Ramos (cell line): ENCODE measurements around the gene AKAP6.

Source experiments
- in situ Hi-C: fragments of 300-500 bp; cut with MboI; formaldehyde crosslinking; loops from one replicate; pipeline ENCODE4 v1.14.3; 2022; ENCODE audit warnings: low sequenced_read_pairs; ENCODE audit not compliant: unreplicated experiment

Gene AKAP6, protein sequence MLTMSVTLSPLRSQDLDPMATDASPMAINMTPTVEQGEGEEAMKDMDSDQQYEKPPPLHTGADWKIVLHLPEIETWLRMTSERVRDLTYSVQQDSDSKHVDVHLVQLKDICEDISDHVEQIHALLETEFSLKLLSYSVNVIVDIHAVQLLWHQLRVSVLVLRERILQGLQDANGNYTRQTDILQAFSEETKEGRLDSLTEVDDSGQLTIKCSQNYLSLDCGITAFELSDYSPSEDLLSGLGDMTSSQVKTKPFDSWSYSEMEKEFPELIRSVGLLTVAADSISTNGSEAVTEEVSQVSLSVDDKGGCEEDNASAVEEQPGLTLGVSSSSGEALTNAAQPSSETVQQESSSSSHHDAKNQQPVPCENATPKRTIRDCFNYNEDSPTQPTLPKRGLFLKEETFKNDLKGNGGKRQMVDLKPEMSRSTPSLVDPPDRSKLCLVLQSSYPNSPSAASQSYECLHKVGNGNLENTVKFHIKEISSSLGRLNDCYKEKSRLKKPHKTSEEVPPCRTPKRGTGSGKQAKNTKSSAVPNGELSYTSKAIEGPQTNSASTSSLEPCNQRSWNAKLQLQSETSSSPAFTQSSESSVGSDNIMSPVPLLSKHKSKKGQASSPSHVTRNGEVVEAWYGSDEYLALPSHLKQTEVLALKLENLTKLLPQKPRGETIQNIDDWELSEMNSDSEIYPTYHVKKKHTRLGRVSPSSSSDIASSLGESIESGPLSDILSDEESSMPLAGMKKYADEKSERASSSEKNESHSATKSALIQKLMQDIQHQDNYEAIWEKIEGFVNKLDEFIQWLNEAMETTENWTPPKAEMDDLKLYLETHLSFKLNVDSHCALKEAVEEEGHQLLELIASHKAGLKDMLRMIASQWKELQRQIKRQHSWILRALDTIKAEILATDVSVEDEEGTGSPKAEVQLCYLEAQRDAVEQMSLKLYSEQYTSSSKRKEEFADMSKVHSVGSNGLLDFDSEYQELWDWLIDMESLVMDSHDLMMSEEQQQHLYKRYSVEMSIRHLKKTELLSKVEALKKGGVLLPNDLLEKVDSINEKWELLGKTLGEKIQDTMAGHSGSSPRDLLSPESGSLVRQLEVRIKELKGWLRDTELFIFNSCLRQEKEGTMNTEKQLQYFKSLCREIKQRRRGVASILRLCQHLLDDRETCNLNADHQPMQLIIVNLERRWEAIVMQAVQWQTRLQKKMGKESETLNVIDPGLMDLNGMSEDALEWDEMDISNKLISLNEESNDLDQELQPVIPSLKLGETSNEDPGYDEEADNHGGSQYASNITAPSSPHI (N-terminal part only)

DNA sequence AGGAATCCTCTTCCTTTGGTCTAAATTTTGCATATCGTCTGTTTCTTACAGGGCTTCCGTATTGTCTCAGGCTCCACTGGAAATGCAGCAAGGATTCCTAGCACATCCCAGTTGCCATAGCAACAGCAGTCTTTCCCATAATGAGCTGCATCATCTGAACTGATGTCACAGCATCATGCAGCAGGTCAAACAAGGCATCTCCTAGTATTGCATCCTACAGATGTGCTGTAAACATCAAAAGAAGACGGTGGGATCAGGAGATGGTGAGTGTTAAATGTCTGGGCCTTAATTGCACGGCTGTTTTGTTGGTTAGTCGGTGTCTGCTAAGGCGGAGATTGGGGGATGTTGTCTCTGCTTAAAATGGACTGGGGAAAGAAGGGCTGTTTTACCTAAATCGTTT, at the start of gene AKAP6:
Gene AKAP6 (plus strand): TSS at position 153 of the 400 bp plus-strand sequence. CDS start 104,196 bp downstream, outside the sequence.
- in situ Hi-C loops = no loop called here

- in situ Hi-C loops = no loop called here
Measured at GRCh38 chr14:32286602-32287001, 42.5 kb upstream of the AKAP6 start.

DNA sequence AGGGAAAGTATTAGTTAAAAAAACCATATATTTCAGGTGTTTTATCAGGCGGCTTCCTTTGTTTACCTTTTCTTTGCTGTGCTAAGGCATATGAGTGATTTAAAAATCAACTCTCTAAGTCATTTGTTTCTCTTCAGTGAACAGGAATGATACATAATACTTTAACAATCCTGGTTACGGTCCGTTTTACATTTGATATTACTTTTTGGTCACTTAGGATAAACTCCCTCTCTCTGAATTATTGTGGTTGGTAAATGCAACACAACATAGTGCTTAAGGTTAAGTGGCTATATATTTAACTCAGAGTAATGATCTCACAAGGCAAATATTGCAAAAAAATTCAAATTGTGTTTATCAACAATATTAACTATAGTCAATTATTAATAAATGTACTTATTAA, 32.7 kb upstream of the AKAP6 start:
- in situ Hi-C loops = no loop called here

- in situ Hi-C loops = no loop called here
Measured at GRCh38 chr14:32298346-32298745, 30.8 kb upstream of the AKAP6 start.

DNA sequence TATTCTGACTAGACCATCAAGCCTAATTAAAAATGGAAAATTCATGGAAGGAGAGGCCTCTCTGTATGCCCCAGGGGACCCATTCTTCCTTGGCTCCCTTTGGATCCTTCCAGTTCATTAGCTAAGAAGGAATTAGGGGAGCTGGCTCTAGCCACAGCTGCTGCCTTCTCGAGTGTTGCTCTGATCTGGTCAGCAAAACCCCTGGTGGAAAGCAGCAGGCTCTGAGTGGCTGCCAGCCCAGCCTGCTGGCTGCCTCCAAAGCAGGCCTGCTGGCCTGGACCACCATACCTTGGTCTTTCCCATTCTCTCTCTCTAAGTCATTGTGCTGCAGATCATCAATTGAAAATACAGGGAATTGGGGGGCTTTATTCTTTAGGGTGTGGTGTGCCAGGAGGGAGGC, 29.0 kb upstream of the AKAP6 start:
- in situ Hi-C loops = no loop called here

DNA sequence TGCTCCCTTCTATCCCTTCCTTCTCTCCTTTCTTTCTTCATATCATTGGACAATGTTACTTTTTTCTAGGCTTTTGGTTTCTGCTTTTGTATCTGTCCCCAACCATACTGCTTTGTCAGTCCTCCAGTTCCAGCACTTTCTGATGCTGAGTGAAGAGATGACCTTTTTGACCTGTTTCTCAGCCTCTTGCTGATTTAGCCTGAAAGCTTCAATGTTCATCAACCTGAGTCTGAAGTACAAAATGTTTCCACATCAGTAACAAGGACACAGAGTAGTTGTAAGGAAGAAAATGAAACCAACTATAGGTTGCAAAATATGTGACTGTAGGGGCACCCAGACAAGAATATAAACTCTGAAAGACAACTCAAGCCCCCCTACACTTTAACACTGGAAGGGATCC, 25.2 kb upstream of the AKAP6 start:
- in situ Hi-C loops = no loop called here

DNA sequence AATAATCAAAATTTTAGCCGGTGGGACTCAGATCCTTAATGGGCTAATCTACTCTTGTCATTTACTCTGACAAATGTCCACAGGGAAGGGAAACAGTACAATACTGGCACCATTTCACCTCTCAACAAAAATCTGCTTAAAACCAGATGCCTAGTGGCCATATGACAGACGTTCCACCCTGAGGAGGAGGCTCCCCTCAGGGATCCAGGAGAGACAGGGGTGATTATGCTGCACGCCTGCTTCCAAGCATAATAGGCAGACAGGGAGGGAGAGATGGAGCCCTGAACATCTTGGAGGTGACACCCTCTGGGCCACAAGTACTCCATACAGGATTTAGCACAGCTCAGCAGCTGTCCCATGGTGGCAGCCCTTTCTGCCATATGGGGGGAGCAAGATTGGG, 24.8 kb upstream of the AKAP6 start:
- in situ Hi-C loops = no loop called here

- in situ Hi-C loops = no loop called here
Measured at GRCh38 chr14:32306549-32306948, 22.5 kb upstream of the AKAP6 start.

GRCh38 chr14:32307881-32308582, 21.1 kb upstream of the AKAP6 start:
- in situ Hi-C loops = no loop called here

GRCh38 chr14:32310876-32311275, 18.2 kb upstream of the AKAP6 start:
- in situ Hi-C loops = no loop called here

GRCh38 chr14:32311294-32312009, 17.6 kb upstream of the AKAP6 start:
- in situ Hi-C loops = no loop called here

DNA sequence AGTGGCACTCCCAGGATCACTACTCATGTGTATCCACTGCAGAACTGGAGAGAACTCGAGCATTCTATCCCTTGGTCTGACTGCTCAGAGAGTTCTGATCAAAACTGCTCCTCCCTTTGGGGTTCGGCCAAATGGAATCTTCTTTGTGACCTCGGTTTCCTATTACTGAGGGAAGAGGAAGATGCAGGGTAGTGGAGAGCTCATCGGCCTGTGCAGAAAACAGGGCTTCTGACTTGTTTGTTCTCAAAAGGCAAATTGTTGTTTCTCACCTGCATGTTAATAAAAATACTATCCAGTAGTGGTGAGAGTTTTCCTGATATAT, 17.1 kb upstream of the AKAP6 start:
- in situ Hi-C loops = no loop called here

DNA sequence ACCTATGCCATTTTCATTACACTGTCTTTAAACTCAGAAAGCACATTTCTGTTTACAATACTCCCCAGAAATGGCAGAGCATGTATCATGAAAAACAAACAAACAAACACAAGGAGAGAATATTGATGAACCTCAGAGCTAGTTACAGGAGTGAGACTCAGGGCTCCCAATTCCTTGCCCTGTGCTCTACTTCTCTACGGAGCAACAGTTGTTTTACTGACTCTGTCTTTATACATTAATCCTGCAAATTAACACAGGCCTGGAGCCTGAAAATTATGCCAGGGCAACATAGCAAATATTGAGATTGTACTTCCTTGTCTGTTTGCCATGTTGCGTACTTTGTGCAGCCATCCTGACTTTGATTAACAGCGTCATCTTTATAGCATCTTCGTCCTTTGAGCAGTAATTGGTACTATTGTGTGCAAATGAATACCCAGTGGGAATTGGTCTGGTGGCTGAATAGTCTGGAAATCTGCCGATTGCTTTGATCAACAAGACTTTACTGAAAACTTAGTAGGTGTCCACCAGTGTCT, 15.2 kb upstream of the AKAP6 start:
- in situ Hi-C loops = no loop called here

DNA sequence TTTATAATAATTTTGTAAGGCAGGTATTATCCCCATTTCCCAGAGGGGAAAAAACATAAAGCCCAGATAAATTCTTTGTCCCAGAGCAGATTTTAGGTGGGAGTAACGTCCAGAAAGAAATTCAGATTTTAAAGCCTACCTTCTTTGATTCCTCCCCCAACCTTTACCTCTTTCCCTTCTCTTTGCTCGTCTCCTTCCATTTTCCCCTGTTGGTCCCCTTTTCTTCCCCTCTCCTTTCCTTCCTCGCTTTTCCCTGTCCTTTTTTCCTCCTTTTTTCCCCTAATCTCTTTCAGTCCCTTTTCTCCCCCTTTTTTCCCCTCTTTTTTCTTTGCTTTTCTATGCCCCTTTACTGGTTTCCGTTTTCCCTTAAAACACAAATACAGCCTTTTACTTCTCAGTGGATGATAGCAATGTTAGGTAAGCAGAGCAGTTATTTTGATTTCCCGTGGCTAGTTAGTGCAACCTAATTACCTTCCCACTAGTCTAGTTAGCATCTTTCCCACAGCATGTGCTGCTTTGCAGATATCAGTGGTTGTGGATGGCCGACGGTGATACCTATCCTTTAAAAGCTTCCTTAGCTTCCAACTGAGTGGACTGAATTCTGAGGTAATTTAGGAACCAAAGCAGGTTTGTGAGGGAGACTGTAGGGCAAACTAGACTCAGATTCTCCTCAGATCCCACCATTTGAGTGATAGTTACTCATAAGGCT, 10.9 kb upstream of the AKAP6 start:
- in situ Hi-C loops = no loop called here

- in situ Hi-C loops = no loop called here
Measured at GRCh38 chr14:32319368-32320049, 9.6 kb upstream of the AKAP6 start.

DNA sequence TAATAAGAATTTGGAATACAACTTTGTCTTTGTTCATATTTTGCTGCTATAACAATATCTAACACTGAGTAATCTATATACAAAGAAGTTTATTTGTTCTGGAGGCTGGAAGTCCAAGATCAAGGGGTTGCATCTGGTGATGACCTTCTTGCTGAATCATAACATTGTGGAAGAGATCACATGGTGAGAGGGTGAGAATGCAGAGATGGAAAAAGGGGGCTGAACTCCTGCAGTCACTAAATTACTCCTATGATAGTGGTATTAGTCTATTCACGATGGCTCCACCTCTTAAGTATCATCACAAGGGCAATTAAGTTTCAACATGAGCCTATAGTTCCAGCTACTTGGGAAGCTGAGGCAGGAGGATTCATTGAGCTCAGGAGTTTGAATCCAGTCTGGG, 4.5 kb upstream of the AKAP6 start:
- in situ Hi-C loops = no loop called here

GRCh38 chr14:32327255-32327961, 1.7 kb upstream of the AKAP6 start:
- in situ Hi-C loops = no loop called here
